HFF-Myc (cell line): Measurements from ENCODE around the gene LCN1.

ENCODE experiments used
- DNase-seq: peaks from one replicate; pipeline ENCODE4 v3.0.0-alpha.2; 2011; ENCODE audit warnings: low read depth; ENCODE audit errors: extremely low read depth
- H3K4me3 ChIP-seq: replicated peaks from 2 replicates; pipeline ENCODE4 v1.5.1; 2011; ENCODE audit warnings: low read depth, mild to moderate bottlenecking, control low read depth, low read length
- TF ChIP-seq, protein P1 (sequence below): IDR thresholded peaks from 2 replicates; pipeline ENCODE4 v1.5.1; 2012; ENCODE audit warnings: mild to moderate bottlenecking, low read depth, low read length, control low read depth; ENCODE audit errors: missing control alignments

Gene LCN1

DNA sequence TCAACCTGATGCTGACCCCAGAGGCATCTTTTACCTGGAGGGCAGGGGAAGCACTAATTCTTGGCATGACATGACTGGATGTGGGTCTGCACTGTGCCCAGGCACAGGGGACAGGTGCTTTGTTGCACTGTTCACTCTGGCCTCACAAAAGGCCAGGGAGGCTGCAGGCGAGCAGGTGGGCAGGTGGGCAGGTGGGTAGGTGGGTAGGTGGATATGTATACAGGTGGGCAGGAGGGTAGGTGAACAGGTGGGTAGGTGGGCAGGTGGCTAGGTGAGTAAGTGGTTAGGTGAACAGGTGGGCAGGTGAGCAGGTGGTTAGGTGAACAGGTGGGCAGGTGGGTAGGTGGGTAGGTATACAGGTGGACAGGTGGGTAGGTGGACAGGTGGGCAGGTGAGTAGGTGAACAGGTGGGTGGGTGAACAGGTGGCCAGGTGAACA lies 41.8 kb downstream of the LCN1 start:
- no peak overlapping the region for H3K4me3 ChIP-seq
- DNase-seq: no peak
- TF ChIP-seq, protein P1, sequence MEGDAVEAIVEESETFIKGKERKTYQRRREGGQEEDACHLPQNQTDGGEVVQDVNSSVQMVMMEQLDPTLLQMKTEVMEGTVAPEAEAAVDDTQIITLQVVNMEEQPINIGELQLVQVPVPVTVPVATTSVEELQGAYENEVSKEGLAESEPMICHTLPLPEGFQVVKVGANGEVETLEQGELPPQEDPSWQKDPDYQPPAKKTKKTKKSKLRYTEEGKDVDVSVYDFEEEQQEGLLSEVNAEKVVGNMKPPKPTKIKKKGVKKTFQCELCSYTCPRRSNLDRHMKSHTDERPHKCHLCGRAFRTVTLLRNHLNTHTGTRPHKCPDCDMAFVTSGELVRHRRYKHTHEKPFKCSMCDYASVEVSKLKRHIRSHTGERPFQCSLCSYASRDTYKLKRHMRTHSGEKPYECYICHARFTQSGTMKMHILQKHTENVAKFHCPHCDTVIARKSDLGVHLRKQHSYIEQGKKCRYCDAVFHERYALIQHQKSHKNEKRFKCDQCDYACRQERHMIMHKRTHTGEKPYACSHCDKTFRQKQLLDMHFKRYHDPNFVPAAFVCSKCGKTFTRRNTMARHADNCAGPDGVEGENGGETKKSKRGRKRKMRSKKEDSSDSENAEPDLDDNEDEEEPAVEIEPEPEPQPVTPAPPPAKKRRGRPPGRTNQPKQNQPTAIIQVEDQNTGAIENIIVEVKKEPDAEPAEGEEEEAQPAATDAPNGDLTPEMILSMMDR: no peak

DNA sequence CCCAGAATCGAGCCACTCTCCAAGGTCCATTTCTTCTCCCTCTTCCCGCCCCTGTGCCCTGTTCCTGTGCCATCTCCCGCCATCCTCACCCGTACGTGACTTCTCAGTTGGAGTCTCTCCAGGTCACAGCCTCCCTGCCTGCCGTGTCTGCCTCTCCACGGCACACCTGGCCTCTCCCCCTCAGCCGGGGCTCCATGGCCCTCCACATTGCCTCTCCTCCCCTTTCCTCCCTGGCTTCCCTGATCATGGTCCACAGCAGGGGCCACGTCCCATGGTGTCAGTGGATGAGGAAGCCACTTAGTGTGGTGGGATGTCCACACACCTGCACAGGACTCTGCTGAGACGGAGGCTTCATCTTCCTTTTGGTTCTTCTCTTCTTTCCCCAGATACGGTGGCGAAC lies 42.6 kb downstream of the LCN1 start:
- no peak overlapping the region for H3K4me3 ChIP-seq
- TF ChIP-seq, protein P1: no peak
- no peak for DNase-seq

DNA sequence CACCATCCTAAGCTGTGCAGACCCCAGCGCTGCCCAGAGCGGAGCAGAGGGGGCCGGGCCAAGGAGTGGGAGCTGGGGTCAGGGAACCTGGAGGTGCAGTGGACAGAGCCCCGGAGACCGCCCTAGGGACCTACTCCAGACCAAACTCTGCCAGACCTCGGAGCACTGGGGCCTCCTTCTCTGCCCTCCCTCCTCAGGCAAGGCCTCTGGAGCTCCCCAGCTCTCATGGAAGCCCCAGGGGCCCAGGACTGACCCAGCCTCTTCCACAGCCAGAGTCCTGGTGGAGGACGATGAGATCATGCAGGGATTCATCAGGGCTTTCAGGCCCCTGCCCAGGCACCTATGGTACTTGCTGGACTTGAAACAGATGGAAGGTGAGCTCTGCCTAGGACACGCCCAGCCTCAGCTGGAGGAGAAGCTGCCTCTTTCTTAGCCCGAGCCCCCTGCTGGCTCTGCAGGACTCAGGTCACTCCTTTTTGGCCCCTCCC lies 43.9 kb downstream of the LCN1 start:
- H3K4me3 ChIP-seq: no peak overlapping the region
- TF ChIP-seq, protein P1: no peak
- no peak for DNase-seq

DNA sequence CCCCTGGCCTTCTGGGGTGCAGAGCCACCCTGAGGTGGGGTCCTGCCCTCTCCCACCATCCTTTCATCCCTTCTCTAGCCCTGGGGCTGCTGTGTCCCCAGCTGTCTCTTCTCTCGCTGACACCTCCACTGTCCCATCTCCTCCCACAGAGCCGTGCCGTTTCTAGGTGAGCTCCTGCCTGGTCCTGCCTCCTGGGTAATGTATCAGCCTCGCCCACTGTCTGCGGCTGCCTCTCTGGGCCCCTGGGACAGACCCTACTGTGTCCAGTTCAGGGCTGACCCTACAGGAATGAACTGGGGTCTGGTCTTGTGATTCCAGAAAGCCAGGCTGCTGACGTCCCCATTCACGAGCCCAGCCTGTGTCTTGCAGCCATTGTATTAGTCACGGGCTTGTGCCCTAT lies 44.4 kb downstream of the LCN1 start:
- TF ChIP-seq, protein P1: no peak
- DNase-seq: no peak
- no peak overlapping the region for H3K4me3 ChIP-seq

DNA sequence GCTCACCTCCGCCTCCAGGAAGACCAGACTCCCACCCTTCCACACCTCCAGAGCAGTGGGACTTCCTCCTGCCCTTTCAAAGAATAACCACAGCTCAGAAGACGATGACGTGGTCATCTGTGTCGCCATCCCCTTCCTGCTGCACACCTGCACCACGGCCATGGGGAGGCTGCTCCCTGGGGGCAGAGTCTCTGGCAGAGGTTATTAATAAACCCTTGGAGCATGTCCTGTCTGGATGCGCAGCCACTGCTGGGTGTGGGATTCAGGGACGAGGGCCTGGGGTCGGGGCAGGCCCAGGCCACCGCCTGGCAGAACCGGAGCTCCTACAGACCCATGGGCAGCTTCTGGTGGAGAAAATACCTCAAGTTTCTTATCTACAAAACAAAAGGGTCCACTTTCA lies 45.3 kb downstream of the LCN1 start:
- no peak for DNase-seq
- TF ChIP-seq, protein P1: no peak
- H3K4me3 ChIP-seq: no peak overlapping the region

DNA sequence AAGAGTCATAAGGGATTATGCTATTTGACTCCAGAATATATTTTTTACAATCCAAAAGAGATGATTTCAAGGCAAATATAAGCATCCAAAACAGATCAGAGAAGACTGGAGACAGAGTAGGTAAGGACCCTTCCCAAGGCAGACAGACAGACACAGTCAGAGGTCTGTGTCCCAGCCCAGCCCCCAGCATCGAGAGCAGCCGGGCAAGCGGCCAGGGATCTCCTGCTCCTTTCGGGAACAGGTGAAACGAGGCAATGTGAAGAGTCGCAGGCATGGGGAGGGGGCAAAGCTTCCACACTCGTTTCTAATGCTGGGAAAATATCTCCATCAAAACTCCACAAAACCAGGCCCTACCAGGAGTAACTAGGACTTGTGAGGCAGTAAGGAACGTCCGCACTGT lies 46.1 kb downstream of the LCN1 start:
- no peak for DNase-seq
- no peak overlapping the region for H3K4me3 ChIP-seq
- TF ChIP-seq, protein P1: no peak

DNA sequence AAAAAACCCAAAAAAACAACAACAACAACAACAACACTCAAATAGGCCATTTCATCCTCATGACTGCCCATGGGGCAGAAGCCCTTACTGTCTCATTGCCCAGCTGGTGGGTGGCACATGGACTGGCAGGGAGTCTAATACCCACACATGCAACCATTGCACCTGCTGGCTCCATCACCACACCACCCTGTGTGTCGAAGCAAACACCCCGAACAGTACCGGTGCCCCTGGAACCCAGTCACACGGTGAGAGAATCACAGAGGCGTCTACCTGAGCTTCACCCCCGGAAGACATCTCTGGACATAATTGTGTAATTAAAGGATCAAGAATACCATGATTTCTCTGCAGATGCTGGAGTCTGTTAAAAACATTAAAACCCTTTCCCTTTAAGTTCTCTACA lies 46.8 kb downstream of the LCN1 start:
- no peak for DNase-seq
- H3K4me3 ChIP-seq: no peak overlapping the region
- TF ChIP-seq, protein P1: no peak
